COLO829 (cell line): ENCODE data around the gene KCNG1.
"Not testable (repeated sequence)": the region's sequence is repeated elsewhere in the genome, so short reads cannot be mapped to it uniquely, and the experiment has no call there.

Source experiments
- DNase-seq: peaks from one replicate; pipeline ENCODE4 v3.0.0; 2012; ENCODE audit warnings: low spot score

Gene KCNG1

GRCh38 chr20:50982363-50982762, 40.5 kb downstream of the KCNG1 start:
- peak; percentile 88 for DNase-seq

- DNase-seq: no peak
Measured at GRCh38 chr20:50981714-50982048, 41.2 kb downstream of the KCNG1 start.

- peak; percentile 79 for DNase-seq
Measured at GRCh38 chr20:50980851-50981713, 41.8 kb downstream of the KCNG1 start.

- DNase-seq: peak; percentile 99
Measured at GRCh38 chr20:50980071-50980681, 42.7 kb downstream of the KCNG1 start.

- not testable (repeated sequence) for DNase-seq
Measured at GRCh38 chr20:50978533-50978932, 44.4 kb downstream of the KCNG1 start.

- DNase-seq: no peak
Measured at GRCh38 chr20:50977066-50978021, 45.6 kb downstream of the KCNG1 start.

GRCh38 chr20:50975701-50976330, 47.1 kb downstream of the KCNG1 start:
- no peak for DNase-seq

- DNase-seq: no peak
Measured at GRCh38 chr20:50969912-50970311, 53.0 kb downstream of the KCNG1 start.

- DNase-seq: no peak
Measured at GRCh38 chr20:50969435-50969834, 53.5 kb downstream of the KCNG1 start.

GRCh38 chr20:50968289-50968688, 54.6 kb downstream of the KCNG1 start:
- DNase-seq: no peak

GRCh38 chr20:50967586-50967985, 55.3 kb downstream of the KCNG1 start:
- DNase-seq: no peak

- no peak for DNase-seq
Measured at GRCh38 chr20:50959543-50960126, 63.3 kb downstream of the KCNG1 start.

GRCh38 chr20:50958615-50959542, 64.0 kb downstream of the KCNG1 start, which contains the start of gene MOCS3:
Gene MOCS3, plus strand, starts transcription at chr20:50958818. Its CDS starts 25 bp downstream, at chr20:50958843.
- peak; percentile 89 for DNase-seq

- DNase-seq: peak; percentile 88
Measured at GRCh38 chr20:50957798-50958614, 64.9 kb downstream of the KCNG1 start, which contains the start of gene DPM1. Gene DPM1, minus strand, starts transcription at chr20:50958532. Its CDS starts 9 bp downstream, at chr20:50958523.

GRCh38 chr20:50957276-50957675, 65.6 kb downstream of the KCNG1 start:
- DNase-seq: no peak

GRCh38 chr20:50953821-50954220, 69.1 kb downstream of the KCNG1 start:
- no peak for DNase-seq
